ENCODE results near the gene GRIK1.
A peak's percentile ranks its signal among the peaks of the same experiment; 100 is the strongest.

The GRIK1 gene

DNA sequence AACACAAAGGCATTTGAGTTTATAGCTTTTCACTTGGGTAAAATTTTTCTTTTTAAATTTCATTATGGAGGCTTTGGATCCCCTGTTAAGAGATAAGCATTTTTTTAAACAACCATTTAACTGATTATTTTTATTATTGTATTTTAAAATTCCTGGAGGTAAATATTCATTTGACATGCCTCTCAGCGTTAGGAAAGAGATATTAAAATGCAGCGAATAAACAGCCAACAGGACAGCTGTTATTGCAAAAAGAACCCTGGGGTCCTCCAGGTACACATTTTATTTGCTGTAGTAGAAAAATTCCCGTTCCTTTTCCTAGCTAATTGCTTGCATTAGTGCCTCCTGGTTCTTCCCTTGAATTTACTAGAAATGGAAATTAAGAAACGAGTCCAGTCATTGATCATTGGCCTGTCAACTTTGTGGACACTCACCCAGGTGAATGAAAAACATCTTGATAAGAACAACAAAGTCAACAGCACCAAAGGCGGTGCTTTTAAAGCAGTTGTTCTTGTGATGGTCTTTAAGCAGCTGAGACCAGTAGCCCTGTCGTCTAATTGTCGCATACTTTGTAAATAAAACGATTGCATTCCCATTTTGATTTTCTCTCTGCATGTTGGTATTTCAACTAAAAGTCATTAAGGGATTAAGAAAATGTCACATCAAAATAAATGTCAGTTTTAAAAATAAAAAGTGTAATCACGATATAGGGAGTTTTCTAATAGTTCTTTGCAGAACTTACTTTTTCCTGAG lies 282.4 kb downstream of the GRIK1 start:
- DNase-seq (ENCODE audit: low read depth) = no peak
- H3K4me3 ChIP-seq (ENCODE audit: low read depth, low read length) = no peak overlapping the region
- TF ChIP-seq, protein P1, sequence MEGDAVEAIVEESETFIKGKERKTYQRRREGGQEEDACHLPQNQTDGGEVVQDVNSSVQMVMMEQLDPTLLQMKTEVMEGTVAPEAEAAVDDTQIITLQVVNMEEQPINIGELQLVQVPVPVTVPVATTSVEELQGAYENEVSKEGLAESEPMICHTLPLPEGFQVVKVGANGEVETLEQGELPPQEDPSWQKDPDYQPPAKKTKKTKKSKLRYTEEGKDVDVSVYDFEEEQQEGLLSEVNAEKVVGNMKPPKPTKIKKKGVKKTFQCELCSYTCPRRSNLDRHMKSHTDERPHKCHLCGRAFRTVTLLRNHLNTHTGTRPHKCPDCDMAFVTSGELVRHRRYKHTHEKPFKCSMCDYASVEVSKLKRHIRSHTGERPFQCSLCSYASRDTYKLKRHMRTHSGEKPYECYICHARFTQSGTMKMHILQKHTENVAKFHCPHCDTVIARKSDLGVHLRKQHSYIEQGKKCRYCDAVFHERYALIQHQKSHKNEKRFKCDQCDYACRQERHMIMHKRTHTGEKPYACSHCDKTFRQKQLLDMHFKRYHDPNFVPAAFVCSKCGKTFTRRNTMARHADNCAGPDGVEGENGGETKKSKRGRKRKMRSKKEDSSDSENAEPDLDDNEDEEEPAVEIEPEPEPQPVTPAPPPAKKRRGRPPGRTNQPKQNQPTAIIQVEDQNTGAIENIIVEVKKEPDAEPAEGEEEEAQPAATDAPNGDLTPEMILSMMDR (IDR thresholded peaks at IDR 0.05; ENCODE audit: insufficient read depth, low read depth, low read length, missing control alignments) = no peak

DNA sequence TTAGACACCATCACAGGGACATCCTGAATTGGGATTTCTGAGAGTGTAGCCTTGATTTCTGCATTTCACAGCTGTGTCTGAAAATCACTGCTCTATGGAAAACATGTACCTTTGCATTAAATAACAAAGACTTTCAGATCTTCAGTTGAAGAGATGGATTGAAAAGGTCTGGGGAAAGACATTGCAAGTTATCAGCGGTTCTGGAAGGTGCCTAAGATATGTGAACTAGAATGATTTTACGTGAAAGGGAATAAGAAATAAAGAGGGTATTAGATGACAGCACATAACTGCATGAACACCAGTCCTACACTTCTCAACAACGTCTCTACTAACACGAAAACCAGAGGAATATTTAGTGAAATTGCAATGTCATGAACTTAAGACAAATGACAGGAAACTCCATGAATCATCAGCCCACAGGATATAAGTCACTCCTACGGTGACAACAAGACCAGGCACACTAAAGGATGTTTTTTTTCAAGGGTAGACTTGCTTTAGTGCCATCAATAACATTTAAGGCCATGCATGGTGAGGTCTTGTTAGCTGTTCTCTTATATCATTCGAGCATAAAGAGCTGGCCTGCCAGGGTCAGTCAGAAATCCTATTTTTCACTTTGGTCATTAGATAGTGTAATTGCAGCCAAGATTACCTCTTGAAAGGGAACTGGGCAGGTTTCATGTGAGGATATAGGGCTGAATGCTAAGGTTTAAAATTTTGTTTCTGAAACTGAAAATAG lies 283.1 kb downstream of the GRIK1 start:
- TF ChIP-seq, protein P1 (IDR thresholded peaks at IDR 0.05; ENCODE audit: insufficient read depth, low read depth, low read length, missing control alignments) = no peak
- DNase-seq (ENCODE audit: low read depth) = peak; percentile 14
- H3K4me3 ChIP-seq (ENCODE audit: low read depth, low read length) = no peak overlapping the region

DNA sequence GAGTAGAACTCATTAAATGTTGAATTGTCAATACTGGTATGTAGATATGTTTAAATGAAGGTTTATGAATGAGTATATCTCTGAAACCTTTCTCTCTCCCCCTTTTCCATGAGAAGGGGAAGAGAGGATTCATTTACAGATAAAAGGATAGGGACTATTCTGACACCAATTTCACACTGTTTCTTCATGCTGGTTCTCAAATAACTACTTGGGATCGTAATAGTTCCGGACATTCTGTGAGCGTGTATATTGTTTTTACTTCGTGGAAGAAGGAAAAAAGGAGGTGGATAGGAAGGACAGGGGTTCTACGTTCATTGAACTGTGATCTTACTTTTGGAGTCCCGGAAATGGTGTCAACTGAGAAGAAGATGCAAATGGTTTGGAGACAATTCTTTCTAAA lies 284.2 kb downstream of the GRIK1 start:
- TF ChIP-seq, protein P1 (IDR thresholded peaks at IDR 0.05; ENCODE audit: insufficient read depth, low read depth, low read length, missing control alignments) = no peak
- H3K4me3 ChIP-seq (ENCODE audit: low read depth, low read length) = no peak overlapping the region
- no peak for DNase-seq (ENCODE audit: low read depth)

DNA sequence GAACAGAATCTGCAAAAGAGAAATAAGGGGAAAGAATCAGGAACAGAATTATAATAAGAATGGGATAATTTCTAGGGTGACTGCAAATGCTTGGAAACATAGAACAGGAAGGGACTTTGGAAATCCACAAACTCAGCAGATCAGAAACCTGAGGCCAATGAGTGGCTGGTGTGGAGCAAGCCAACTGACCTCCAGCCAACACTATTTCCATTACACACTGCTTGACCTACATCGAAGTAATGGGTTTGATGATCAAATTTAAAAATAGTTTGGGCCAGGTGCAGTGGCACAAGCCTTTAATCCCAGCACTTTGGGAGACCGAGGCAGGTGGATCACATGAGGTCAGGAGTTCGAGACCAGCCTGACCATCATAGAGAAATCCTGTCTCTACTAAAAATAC lies 284.9 kb downstream of the GRIK1 start:
- no peak for DNase-seq (ENCODE audit: low read depth)
- TF ChIP-seq, protein P1 (IDR thresholded peaks at IDR 0.05; ENCODE audit: insufficient read depth, low read depth, low read length, missing control alignments) = no peak
- no peak overlapping the region for H3K4me3 ChIP-seq (ENCODE audit: low read depth, low read length)

DNA sequence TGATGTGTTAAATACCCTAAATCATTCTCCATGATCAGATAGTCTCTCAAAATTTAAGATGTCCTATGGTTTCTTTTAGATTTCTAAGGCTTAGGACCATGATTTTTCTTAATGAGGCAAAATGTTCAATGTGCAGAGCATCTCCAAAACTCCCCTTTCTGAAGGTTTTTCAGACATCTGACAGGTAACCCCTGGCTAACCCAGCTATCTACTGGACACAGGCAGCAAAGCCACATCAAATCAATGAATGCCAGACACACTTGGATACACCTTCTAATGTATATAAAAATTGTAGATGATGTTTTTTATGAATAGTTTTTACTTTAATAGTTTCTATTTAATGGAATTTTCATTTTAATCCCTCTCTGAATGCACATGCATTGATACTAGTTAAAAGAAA lies 285.6 kb downstream of the GRIK1 start:
- TF ChIP-seq, protein P1 (IDR thresholded peaks at IDR 0.05; ENCODE audit: insufficient read depth, low read depth, low read length, missing control alignments) = no peak
- no peak overlapping the region for H3K4me3 ChIP-seq (ENCODE audit: low read depth, low read length)
- no peak for DNase-seq (ENCODE audit: low read depth)

DNA sequence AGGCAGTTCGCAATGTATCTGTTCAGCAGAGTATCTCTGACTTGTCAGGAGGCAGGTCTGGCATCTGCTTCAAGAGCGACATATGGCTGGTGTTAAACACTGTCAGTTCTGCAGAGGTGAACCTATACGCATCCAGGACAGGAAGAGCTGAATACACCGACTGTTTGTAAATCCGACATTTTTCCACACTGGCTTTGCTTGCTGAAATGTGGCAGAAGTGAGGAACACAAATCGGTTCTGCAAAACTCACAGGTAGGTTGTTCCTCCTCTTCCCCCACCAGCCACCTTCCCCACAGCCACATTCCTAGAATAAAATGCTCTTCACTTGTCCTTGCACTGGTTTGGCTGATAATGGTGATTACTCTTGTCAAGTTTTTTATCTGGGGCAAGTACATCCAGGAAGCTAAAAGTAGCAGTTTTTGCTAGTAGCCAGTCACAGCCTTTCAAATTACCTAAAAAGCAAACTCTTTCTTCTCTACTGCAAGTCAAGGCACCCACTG lies 289.2 kb downstream of the GRIK1 start:
- DNase-seq (ENCODE audit: low read depth) = no peak
- TF ChIP-seq, protein P1 (IDR thresholded peaks at IDR 0.05; ENCODE audit: insufficient read depth, low read depth, low read length, missing control alignments) = no peak

More for the DNA sequence above, 289.2 kb downstream of the GRIK1 start:
- H3K4me3 ChIP-seq (ENCODE audit: low read depth, low read length) = no peak overlapping the region

Data from GM12865 (cell line).